PFSK-1 (cell line): ENCODE results near the gene HGF.

Experiments used
- FOXP2 ChIP-seq: optimal IDR thresholded peaks from 2 replicates; pipeline ENCODE3; 2011; ENCODE audit warnings: borderline replicate concordance, control low read depth, inconsistent platforms; ENCODE audit not compliant: insufficient read depth; ENCODE audit errors: extremely low read length, extremely low read depth
- POLR2AphosphoS5 ChIP-seq: IDR thresholded peaks from 2 replicates; pipeline ENCODE4 v1.6.1; 2012; ENCODE audit warnings: low read depth, mild to moderate bottlenecking, control low read depth, low read length, moderate library complexity
- REST ChIP-seq, 2 experiments: IDR thresholded peaks; 2 replicates each; pipeline versions ENCODE4 v1.6.1 to v1.8.0; 2011 to 2012; ENCODE audit warnings: low read depth in 2 of 2, low read length in 2 of 2, control low read depth in 1 of 2, inconsistent platforms in 1 of 2, mild to moderate bottlenecking in 1 of 2, moderate library complexity in 1 of 2; ENCODE audit not compliant: insufficient read depth in 1 of 2
- SIN3A ChIP-seq: IDR thresholded peaks from 2 replicates; pipeline ENCODE4 v1.6.1; 2012; ENCODE audit warnings: mild to moderate bottlenecking, low read length, moderate library complexity, borderline replicate concordance; ENCODE audit not compliant: insufficient read depth
- TAF1 ChIP-seq: IDR thresholded peaks from 2 replicates; pipeline ENCODE4 v1.6.1; 2012; ENCODE audit warnings: low read length, control low read depth, borderline replicate concordance; ENCODE audit not compliant: insufficient read depth

HGF gene

GRCh38 chr7:81682873-81683272 is 87.0 kb downstream of the HGF start:
- TF ChIP-seq FOXP2 (no peak), POLR2AphosphoS5 (no peak)

- TF ChIP-seq TAF1 (no peak), FOXP2 (no peak), SIN3A (no peak), POLR2AphosphoS5 (no peak), REST (IDR thresholded peaks at IDR 0.05; ENCODE audit: insufficient read depth in 1 of 2, low read depth in 2 of 2, low read length in 2 of 2) (no peak)
Measured at GRCh38 chr7:81680120-81680519, 89.7 kb downstream of the HGF start.

- TF ChIP-seq POLR2AphosphoS5 (no peak), SIN3A (no peak), REST (IDR thresholded peaks at IDR 0.05; ENCODE audit: insufficient read depth in 1 of 2, low read depth in 2 of 2, low read length in 2 of 2) (no peak), FOXP2 (no peak), TAF1 (no peak)
Measured at GRCh38 chr7:81676813-81677212, 93.0 kb downstream of the HGF start.

GRCh38 chr7:81676105-81676811 is 93.6 kb downstream of the HGF start:
- TF ChIP-seq SIN3A (no peak), POLR2AphosphoS5 (no peak), REST (IDR thresholded peaks at IDR 0.05; ENCODE audit: insufficient read depth in 1 of 2, low read depth in 2 of 2, low read length in 2 of 2) (no peak), FOXP2 (no peak), TAF1 (no peak)

DNA sequence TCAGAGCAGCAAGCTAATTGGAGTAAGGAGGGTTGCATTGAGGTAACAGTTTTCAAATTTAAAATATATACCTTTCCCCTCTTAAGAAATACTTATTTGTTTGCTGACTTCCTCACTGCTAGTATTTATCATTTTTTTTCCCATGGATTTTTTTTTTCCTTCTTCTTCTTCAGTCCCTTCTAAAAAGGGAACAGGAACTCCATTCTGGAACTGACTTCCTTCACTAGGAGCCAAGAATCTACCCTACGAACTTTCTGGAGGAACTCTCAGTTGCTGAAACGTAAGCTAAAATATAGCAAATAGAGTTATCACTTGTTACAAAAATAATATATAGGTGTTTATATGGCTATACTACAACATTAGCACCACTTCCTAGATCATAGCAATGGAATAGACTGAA is 95.4 kb downstream of the HGF start:
- no peak for TF ChIP-seq TAF1
- TF ChIP-seq POLR2AphosphoS5 = no peak
- no peak for TF ChIP-seq REST (IDR thresholded peaks at IDR 0.05; ENCODE audit: insufficient read depth in 1 of 2, low read depth in 2 of 2, low read length in 2 of 2)
- TF ChIP-seq SIN3A = no peak
- TF ChIP-seq FOXP2 = no peak
